HEK293T (cell line): ENCODE measurements around the gene CHCT1.
"Not testable (repeated sequence)": the region's sequence is repeated elsewhere in the genome, so short reads cannot be mapped to it uniquely, and the experiment has no call there.

ENCODE experiments used
- CTCF ChIA-PET: fragments of 350-600 bp; formaldehyde crosslinking; extraction: SDS; loops from one replicate; lab custom pipeline; 2021; ENCODE audit warnings: antibody characterized with exemption, inconsistent platforms; lab: Yijun Ruan, JAX
- POLR2A ChIA-PET: fragments of 350-600 bp; formaldehyde crosslinking; extraction: SDS; loops from one replicate; lab custom pipeline; 2020; ENCODE audit warnings: antibody characterized with exemption, inconsistent platforms; lab: Yijun Ruan, JAX
- DNase-seq: peaks from one replicate; pipeline ENCODE4 v3.0.0; 2012; ENCODE audit warnings: mixed read lengths; ENCODE audit errors: extremely low spot score
- ARNT ChIP-seq: fragments of 450-650 bp; IDR thresholded peaks from 2 replicates; pipeline ENCODE4 v1.6.1; 2017; ENCODE audit warnings: mild to moderate bottlenecking
- BHLHE40 ChIP-seq: fragments of 450-650 bp; IDR thresholded peaks from 2 replicates; pipeline ENCODE4 v1.6.1; 2016; ENCODE audit warnings: mild to moderate bottlenecking, moderate library complexity, borderline replicate concordance
- CTBP1 ChIP-seq: fragments of 450-650 bp; IDR thresholded peaks from 2 replicates; pipeline ENCODE4 v1.6.1; 2016; ENCODE audit warnings: borderline replicate concordance
- ELF4 ChIP-seq: fragments of 450-650 bp; IDR thresholded peaks from 2 replicates; pipeline ENCODE4 v1.6.1; 2017; ENCODE audit warnings: antibody characterized with exemption
- FOXA1 ChIP-seq: fragments of 450-650 bp; IDR thresholded peaks from 2 replicates; pipeline ENCODE4 v1.6.1; 2016; ENCODE audit warnings: mild to moderate bottlenecking
- FOXK2 ChIP-seq: fragments of 450-650 bp; IDR thresholded peaks from 2 replicates; pipeline ENCODE4 v1.6.1; 2016; ENCODE audit warnings: mild to moderate bottlenecking
- FOXM1 ChIP-seq: fragments of 450-650 bp; IDR thresholded peaks from 2 replicates; pipeline ENCODE4 v1.6.1; 2017; ENCODE audit warnings: mild to moderate bottlenecking, borderline replicate concordance
- HDGF ChIP-seq: fragments of 450-650 bp; IDR thresholded peaks from 2 replicates; pipeline ENCODE4 v1.6.1; 2017; ENCODE audit warnings: antibody characterized with exemption, borderline replicate concordance
- L3MBTL2 ChIP-seq: fragments of 450-650 bp; conservative IDR thresholded peaks from 2 replicates; pipeline ENCODE4 v1.6.1; 2016; ENCODE audit warnings: mild to moderate bottlenecking
- NFRKB ChIP-seq: fragments of 450-650 bp; IDR thresholded peaks from 2 replicates; pipeline ENCODE4 v1.6.1; 2016; ENCODE audit warnings: mild to moderate bottlenecking, moderate library complexity
- PKNOX1 ChIP-seq: fragments of 450-650 bp; IDR thresholded peaks from 2 replicates; pipeline ENCODE4 v1.6.1; 2016
- SP1 ChIP-seq: fragments of 450-650 bp; IDR thresholded peaks from 2 replicates; pipeline ENCODE4 v1.6.1; 2017
- SUZ12 ChIP-seq: fragments of 450-650 bp; IDR thresholded peaks from 2 replicates; pipeline ENCODE4 v1.6.1; 2016; ENCODE audit warnings: mild to moderate bottlenecking
- TARDBP ChIP-seq: fragments of 450-650 bp; IDR thresholded peaks from 2 replicates; pipeline ENCODE4 v1.6.1; 2016

The CHCT1 gene

GRCh38 chr17:60421273-60422161, 772 bp upstream of the CHCT1 start:
- DNase-seq, result no peak
- TF ChIP-seq HDGF, result no peak
- TF ChIP-seq BHLHE40, result no peak
- CTCF ChIA-PET, result no interaction called here
- POLR2A ChIA-PET, result no interaction called here

GRCh38 chr17:60423865-60424264, 1.6 kb downstream of the CHCT1 start:
- POLR2A ChIA-PET, result interaction anchor here (2.6 kb wide), 1 partner anchor 32 kb away, joined by 8 read pairs; the partner anchor contains the start of gene USP32
- CTCF ChIA-PET, result no interaction called here
- DNase-seq, result no peak
- no peak for TF ChIP-seq CTBP1
- TF ChIP-seq BHLHE40, result no peak
- TF ChIP-seq FOXA1, result no peak
- TF ChIP-seq SP1, result no peak
- no peak for TF ChIP-seq FOXM1
- TF ChIP-seq SUZ12, result no peak
- no peak for TF ChIP-seq ARNT
- no peak for TF ChIP-seq L3MBTL2

- ChIA-PET CTCF (interaction anchor here (1.5 kb wide), 1 partner anchor 194 kb away, joined by 5 read pairs; no protein-coding TSS in a partner anchor), POLR2A (interaction anchor here (2.6 kb wide), 1 partner anchor 33 kb away, joined by 8 read pairs; the partner anchor contains the start of gene USP32)
- no peak for DNase-seq
- TF ChIP-seq TARDBP (no peak), FOXA1 (no peak), HDGF (no peak), FOXK2 (no peak), NFRKB (no peak), PKNOX1 (no peak), FOXM1 (no peak), ELF4 (no peak), L3MBTL2 (no peak)
Observed at GRCh38 chr17:60425626-60426025, 3.3 kb downstream of the CHCT1 start.

GRCh38 chr17:60426596-60426995, 4.3 kb downstream of the CHCT1 start:
- CTCF ChIA-PET, result interaction anchor here (0.6 kb wide), 1 partner anchor 339 kb away, joined by 3 read pairs; no protein-coding TSS in a partner anchor

GRCh38 chr17:60428491-60428890, 6.2 kb downstream of the CHCT1 start:
- DNase-seq, POLR2A ChIA-PET: not testable (repeated sequence)
- CTCF ChIA-PET, result interaction anchor here (0.7 kb wide), 1 partner anchor 86 kb away, joined by 5 read pairs; no protein-coding TSS in a partner anchor

More at GRCh38 chr17:60426596-60426995, 4.3 kb downstream of the CHCT1 start:
- TF ChIP-seq ELF4 (no peak), SP1 (no peak), ARNT (no peak), L3MBTL2 (no peak), HDGF (no peak), FOXM1 (no peak), FOXA1 (no peak), CTBP1 (no peak), TARDBP (no peak), FOXK2 (no peak)
- DNase-seq, result no peak
- POLR2A ChIA-PET, result no interaction called here

GRCh38 chr17:60430561-60430960, 8.3 kb downstream of the CHCT1 start:
- CTCF ChIA-PET, DNase-seq: not testable (repeated sequence)

GRCh38 chr17:60433021-60433997, 11.0 kb downstream of the CHCT1 start:
- CTCF ChIA-PET, DNase-seq, POLR2A ChIA-PET: not testable (repeated sequence)

More at GRCh38 chr17:60430561-60430960, 8.3 kb downstream of the CHCT1 start:
- POLR2A ChIA-PET, result not testable (repeated sequence)
